ENCODE measurements around the gene TMEM269.

DNA sequence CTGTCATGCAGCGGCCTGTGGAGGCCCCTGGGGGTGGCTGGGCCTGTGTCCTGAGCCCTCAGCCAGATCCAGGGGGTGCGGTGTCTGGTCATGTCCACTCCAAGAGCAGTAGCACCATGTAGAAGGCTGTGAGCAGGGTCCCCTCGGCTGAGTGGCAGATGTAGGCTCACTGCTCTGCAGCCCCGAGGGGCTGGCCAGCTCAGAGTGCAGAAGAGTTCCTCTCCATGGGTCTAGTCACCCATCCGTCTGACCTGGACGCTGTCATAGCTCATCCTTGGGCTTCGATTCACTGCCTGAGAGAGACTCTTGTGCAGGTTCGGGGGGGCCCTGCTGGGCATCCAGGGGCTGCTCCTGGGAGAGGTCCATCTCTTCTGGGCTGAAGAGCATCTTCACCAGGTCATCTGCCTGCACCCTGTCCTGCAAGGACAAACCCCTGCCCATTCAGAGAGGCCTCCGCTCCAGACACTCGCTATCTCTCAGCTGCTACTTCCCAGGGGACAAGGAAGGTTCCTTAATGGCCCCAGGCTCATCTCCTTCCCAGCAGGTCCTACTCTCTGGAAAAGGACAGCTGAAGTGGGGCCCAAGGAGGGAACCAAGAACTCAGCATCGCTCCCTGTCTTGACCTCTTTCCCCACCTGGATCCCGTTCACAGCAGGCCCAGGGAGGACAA, 38.2 kb upstream of the TMEM269 start:
- no peak for TF ChIP-seq EZH2 (IDR thresholded peaks at IDR 0.05; ENCODE audit: low read length, unreplicated experiment)
- TF ChIP-seq, protein P1, sequence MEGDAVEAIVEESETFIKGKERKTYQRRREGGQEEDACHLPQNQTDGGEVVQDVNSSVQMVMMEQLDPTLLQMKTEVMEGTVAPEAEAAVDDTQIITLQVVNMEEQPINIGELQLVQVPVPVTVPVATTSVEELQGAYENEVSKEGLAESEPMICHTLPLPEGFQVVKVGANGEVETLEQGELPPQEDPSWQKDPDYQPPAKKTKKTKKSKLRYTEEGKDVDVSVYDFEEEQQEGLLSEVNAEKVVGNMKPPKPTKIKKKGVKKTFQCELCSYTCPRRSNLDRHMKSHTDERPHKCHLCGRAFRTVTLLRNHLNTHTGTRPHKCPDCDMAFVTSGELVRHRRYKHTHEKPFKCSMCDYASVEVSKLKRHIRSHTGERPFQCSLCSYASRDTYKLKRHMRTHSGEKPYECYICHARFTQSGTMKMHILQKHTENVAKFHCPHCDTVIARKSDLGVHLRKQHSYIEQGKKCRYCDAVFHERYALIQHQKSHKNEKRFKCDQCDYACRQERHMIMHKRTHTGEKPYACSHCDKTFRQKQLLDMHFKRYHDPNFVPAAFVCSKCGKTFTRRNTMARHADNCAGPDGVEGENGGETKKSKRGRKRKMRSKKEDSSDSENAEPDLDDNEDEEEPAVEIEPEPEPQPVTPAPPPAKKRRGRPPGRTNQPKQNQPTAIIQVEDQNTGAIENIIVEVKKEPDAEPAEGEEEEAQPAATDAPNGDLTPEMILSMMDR (conservative IDR thresholded peaks at IDR 0.05; ENCODE audit: low read depth, low read length): no peak
